Urinary bladder (tissue), 4 donors: ENCODE data around the gene HNRNPLL. TPM values are rescaled to one million over a fixed set of nuclear protein-coding genes. Genes with fewer than 3 reads are reported as not detected.

Experiments
- DNase-seq: peaks from one replicate; pipeline ENCODE4 v3.0.0-alpha.2; 2015; ENCODE audit errors: extremely low spot score
- H3K27ac ChIP-seq: one replicate; pipeline ENCODE4 v1.5.1; 2013; ENCODE audit warnings: low read depth, mild to moderate bottlenecking, moderate library complexity
- H3K36me3 ChIP-seq: one replicate; pipeline ENCODE4 v1.6.1; 2013; ENCODE audit warnings: mild to moderate bottlenecking, moderate library complexity; ENCODE audit not compliant: insufficient read depth
- H3K4me1 ChIP-seq: one replicate; pipeline ENCODE4 v1.6.1; 2013; ENCODE audit warnings: mild to moderate bottlenecking, moderate library complexity; ENCODE audit not compliant: insufficient read depth
- H3K4me3 ChIP-seq: one replicate; pipeline ENCODE4 v1.5.1; 2013; ENCODE audit warnings: low read depth, low read length
- WGBS: extraction: QIAGEN DNeasy Blood & Tissue Kit; methylation state at CpG from one replicate; pipeline ENCODE4 v1.1.7; 2013; 5-methylcytosine and 5-hydroxymethylcytosine counted together
- polyA plus RNA-seq: library from polyadenylated mRNA; stranded (reverse); fragments of 200-250 nt; gene quantifications from one replicate; pipeline ENCODE4 v1.2.3, GENCODE V29; 2013
- total RNA-seq: library from RNA; depleted of rRNA; stranded (reverse); fragments of >200 nt; gene quantifications from one replicate; pipeline ENCODE4 v1.2.3, GENCODE V29; 2014
- donor health status: healthy with polysubstance abuse.
- donor health status: healthy.

The HNRNPLL gene
- total and polyA plus RNA-seq, 2 donors: 28.4 to 106 TPM

- 80% methylated on average over 2 of the region's 2 CpGs for WGBS
- Histone ChIP-seq H3K27ac (no peak overlapping the region), H3K36me3 (no peaks in the 10 kb centered on the region), H3K4me1 (no peaks in the 10 kb centered on the region), H3K4me3 (no peak overlapping the region)
- no peak for DNase-seq
Observed at GRCh38 chr2:38631976-38632375, 29.2 kb upstream of the HNRNPLL start.

- no peak for DNase-seq
- WGBS: 96% methylated on average over 1 of the region's 1 CpG
- H3K27ac ChIP-seq: no peak overlapping the region
- no peaks in the 10 kb centered on the region for H3K4me1 ChIP-seq
- no peak overlapping the region for H3K4me3 ChIP-seq
- H3K36me3 ChIP-seq: no peaks in the 10 kb centered on the region
Observed at GRCh38 chr2:38629684-38630083, 27.0 kb upstream of the HNRNPLL start.

GRCh38 chr2:38627391-38627790 is 24.7 kb upstream of the HNRNPLL start:
- no peak for DNase-seq
- Histone ChIP-seq H3K4me3 (no peak overlapping the region), H3K4me1 (no peaks in the 10 kb centered on the region), H3K36me3 (no peaks in the 10 kb centered on the region), H3K27ac (no peak overlapping the region)
- 80% methylated on average over 4 of the region's 4 CpGs for WGBS

- no peak for DNase-seq
- 76% methylated on average over 7 of the region's 7 CpGs for WGBS
- Histone ChIP-seq H3K27ac (no peak overlapping the region), H3K4me3 (no peak overlapping the region), H3K4me1 (no peaks in the 10 kb centered on the region), H3K36me3 (no peaks in the 10 kb centered on the region)
Observed at GRCh38 chr2:38626326-38627035, 23.8 kb upstream of the HNRNPLL start.

GRCh38 chr2:38622210-38622609 is 19.5 kb upstream of the HNRNPLL start:
- no peak overlapping the region for H3K4me3 ChIP-seq
- H3K36me3 ChIP-seq: no peaks in the 10 kb centered on the region
- no peak for DNase-seq
- H3K4me1 ChIP-seq: no peaks in the 10 kb centered on the region
- no peak overlapping the region for H3K27ac ChIP-seq
- 88% methylated on average over 3 of the region's 3 CpGs for WGBS

- H3K27ac ChIP-seq: no peak overlapping the region
- no peak for DNase-seq
- H3K4me1 ChIP-seq: no peaks in the 10 kb centered on the region
- no peaks in the 10 kb centered on the region for H3K36me3 ChIP-seq
- H3K4me3 ChIP-seq: no peak overlapping the region
Observed at GRCh38 chr2:38621018-38621417, 18.3 kb upstream of the HNRNPLL start.

- no peaks in the 10 kb centered on the region for H3K36me3 ChIP-seq
- DNase-seq: no peak
- H3K27ac ChIP-seq: no peak overlapping the region
- no peaks in the 10 kb centered on the region for H3K4me1 ChIP-seq
- H3K4me3 ChIP-seq: no peak overlapping the region
- 40% methylated on average over 7 of the region's 7 CpGs for WGBS
Observed at GRCh38 chr2:38620282-38620977, 17.7 kb upstream of the HNRNPLL start.

GRCh38 chr2:38619458-38620164 is 16.9 kb upstream of the HNRNPLL start:
- Histone ChIP-seq H3K27ac (no peak overlapping the region), H3K4me1 (no peaks in the 10 kb centered on the region), H3K36me3 (no peaks in the 10 kb centered on the region), H3K4me3 (no peak overlapping the region)
- no peak for DNase-seq
- WGBS: 56% methylated on average over 4 of the region's 4 CpGs

- DNase-seq: no peak
- H3K36me3 ChIP-seq: no peaks in the 10 kb centered on the region
- H3K4me1 ChIP-seq: no peaks in the 10 kb centered on the region
- H3K4me3 ChIP-seq: no peak overlapping the region
- no peak overlapping the region for H3K27ac ChIP-seq
- WGBS: 91% methylated on average over 3 of the region's 3 CpGs
Observed at GRCh38 chr2:38617301-38617700, 14.6 kb upstream of the HNRNPLL start.

- Histone ChIP-seq H3K4me1 (no peaks in the 10 kb centered on the region), H3K27ac (no peak overlapping the region), H3K4me3 (no peak overlapping the region), H3K36me3 (no peaks in the 10 kb centered on the region)
- 45% methylated on average over 1 of the region's 1 CpG for WGBS
- DNase-seq: no peak
Observed at GRCh38 chr2:38615237-38615636, 12.5 kb upstream of the HNRNPLL start.

- no peaks in the 10 kb centered on the region for H3K4me1 ChIP-seq
- no peaks in the 10 kb centered on the region for H3K36me3 ChIP-seq
- no peak overlapping the region for H3K27ac ChIP-seq
- no peak for DNase-seq
- WGBS: 48% methylated on average over 3 of the region's 3 CpGs
- no peak overlapping the region for H3K4me3 ChIP-seq
Observed at GRCh38 chr2:38613849-38614213, 11.1 kb upstream of the HNRNPLL start.

GRCh38 chr2:38613126-38613848 is 10.6 kb upstream of the HNRNPLL start:
- no peak overlapping the region for H3K27ac ChIP-seq
- 56% methylated on average over 10 of the region's 10 CpGs for WGBS

GRCh38 chr2:38610851-38611801 is 8.4 kb upstream of the HNRNPLL start:
- H3K36me3 ChIP-seq: no peaks in the 10 kb centered on the region
- WGBS: 83% methylated on average over 8 of the region's 8 CpGs
- no peak for DNase-seq

More at GRCh38 chr2:38613126-38613848, 10.6 kb upstream of the HNRNPLL start:
- DNase-seq: no peak
- no peaks in the 10 kb centered on the region for H3K36me3 ChIP-seq
- no peak overlapping the region for H3K4me3 ChIP-seq
- no peaks in the 10 kb centered on the region for H3K4me1 ChIP-seq

More at GRCh38 chr2:38610851-38611801, 8.4 kb upstream of the HNRNPLL start:
- H3K4me3 ChIP-seq: no peak overlapping the region
- H3K4me1 ChIP-seq: no peaks in the 10 kb centered on the region
- no peak overlapping the region for H3K27ac ChIP-seq
